Measurements from ENCODE around the gene PCSK4. TPM values are rescaled to one million over a fixed set of nuclear protein-coding genes. Genes with fewer than 3 reads are reported as not detected.

Gene PCSK4
- total and polyA plus RNA-seq, 9 of the 15 experiments (the other 6 are each of a cell fraction or from before 2014, with no cell fraction given) = 0.01 to 9.1 (median 2.1) TPM; not detected in 1

GRCh38 chr19:1507192-1507660 is 17.1 kb upstream of the PCSK4 start (continued):
- TF ChIP-seq, protein P1, sequence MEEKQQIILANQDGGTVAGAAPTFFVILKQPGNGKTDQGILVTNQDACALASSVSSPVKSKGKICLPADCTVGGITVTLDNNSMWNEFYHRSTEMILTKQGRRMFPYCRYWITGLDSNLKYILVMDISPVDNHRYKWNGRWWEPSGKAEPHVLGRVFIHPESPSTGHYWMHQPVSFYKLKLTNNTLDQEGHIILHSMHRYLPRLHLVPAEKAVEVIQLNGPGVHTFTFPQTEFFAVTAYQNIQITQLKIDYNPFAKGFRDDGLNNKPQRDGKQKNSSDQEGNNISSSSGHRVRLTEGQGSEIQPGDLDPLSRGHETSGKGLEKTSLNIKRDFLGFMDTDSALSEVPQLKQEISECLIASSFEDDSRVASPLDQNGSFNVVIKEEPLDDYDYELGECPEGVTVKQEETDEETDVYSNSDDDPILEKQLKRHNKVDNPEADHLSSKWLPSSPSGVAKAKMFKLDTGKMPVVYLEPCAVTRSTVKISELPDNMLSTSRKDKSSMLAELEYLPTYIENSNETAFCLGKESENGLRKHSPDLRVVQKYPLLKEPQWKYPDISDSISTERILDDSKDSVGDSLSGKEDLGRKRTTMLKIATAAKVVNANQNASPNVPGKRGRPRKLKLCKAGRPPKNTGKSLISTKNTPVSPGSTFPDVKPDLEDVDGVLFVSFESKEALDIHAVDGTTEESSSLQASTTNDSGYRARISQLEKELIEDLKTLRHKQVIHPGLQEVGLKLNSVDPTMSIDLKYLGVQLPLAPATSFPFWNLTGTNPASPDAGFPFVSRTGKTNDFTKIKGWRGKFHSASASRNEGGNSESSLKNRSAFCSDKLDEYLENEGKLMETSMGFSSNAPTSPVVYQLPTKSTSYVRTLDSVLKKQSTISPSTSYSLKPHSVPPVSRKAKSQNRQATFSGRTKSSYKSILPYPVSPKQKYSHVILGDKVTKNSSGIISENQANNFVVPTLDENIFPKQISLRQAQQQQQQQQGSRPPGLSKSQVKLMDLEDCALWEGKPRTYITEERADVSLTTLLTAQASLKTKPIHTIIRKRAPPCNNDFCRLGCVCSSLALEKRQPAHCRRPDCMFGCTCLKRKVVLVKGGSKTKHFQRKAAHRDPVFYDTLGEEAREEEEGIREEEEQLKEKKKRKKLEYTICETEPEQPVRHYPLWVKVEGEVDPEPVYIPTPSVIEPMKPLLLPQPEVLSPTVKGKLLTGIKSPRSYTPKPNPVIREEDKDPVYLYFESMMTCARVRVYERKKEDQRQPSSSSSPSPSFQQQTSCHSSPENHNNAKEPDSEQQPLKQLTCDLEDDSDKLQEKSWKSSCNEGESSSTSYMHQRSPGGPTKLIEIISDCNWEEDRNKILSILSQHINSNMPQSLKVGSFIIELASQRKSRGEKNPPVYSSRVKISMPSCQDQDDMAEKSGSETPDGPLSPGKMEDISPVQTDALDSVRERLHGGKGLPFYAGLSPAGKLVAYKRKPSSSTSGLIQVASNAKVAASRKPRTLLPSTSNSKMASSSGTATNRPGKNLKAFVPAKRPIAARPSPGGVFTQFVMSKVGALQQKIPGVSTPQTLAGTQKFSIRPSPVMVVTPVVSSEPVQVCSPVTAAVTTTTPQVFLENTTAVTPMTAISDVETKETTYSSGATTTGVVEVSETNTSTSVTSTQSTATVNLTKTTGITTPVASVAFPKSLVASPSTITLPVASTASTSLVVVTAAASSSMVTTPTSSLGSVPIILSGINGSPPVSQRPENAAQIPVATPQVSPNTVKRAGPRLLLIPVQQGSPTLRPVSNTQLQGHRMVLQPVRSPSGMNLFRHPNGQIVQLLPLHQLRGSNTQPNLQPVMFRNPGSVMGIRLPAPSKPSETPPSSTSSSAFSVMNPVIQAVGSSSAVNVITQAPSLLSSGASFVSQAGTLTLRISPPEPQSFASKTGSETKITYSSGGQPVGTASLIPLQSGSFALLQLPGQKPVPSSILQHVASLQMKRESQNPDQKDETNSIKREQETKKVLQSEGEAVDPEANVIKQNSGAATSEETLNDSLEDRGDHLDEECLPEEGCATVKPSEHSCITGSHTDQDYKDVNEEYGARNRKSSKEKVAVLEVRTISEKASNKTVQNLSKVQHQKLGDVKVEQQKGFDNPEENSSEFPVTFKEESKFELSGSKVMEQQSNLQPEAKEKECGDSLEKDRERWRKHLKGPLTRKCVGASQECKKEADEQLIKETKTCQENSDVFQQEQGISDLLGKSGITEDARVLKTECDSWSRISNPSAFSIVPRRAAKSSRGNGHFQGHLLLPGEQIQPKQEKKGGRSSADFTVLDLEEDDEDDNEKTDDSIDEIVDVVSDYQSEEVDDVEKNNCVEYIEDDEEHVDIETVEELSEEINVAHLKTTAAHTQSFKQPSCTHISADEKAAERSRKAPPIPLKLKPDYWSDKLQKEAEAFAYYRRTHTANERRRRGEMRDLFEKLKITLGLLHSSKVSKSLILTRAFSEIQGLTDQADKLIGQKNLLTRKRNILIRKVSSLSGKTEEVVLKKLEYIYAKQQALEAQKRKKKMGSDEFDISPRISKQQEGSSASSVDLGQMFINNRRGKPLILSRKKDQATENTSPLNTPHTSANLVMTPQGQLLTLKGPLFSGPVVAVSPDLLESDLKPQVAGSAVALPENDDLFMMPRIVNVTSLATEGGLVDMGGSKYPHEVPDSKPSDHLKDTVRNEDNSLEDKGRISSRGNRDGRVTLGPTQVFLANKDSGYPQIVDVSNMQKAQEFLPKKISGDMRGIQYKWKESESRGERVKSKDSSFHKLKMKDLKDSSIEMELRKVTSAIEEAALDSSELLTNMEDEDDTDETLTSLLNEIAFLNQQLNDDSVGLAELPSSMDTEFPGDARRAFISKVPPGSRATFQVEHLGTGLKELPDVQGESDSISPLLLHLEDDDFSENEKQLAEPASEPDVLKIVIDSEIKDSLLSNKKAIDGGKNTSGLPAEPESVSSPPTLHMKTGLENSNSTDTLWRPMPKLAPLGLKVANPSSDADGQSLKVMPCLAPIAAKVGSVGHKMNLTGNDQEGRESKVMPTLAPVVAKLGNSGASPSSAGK (IDR thresholded peaks at IDR 0.05) = no peak
- TF ChIP-seq ETV1 (tag; conservative IDR thresholded peaks at IDR 0.05; ENCODE audit: low read depth) (no peak), ZBTB7A (IDR thresholded peaks at IDR 0.05; ENCODE audit: borderline replicate concordance, control insufficient read depth, low read depth, low read length) (peak; percentile 16; the same call in 1 of the 2 replicates), TCF15 (CRISPR knock-in tag; IDR thresholded peaks at IDR 0.05) (no peak), BHLHE40 (IDR thresholded peaks at IDR 0.05; ENCODE audit: low read length) (no peak), RBFOX2 (IDR thresholded peaks at IDR 0.05; ENCODE audit: low read depth, low read length) (0 out of 2 replicates have a peak, but pooled peaks have one; percentile 10), YY1 (IDR thresholded peaks at IDR 0.05; ENCODE audit: borderline replicate concordance in 1 of 3, control insufficient read depth in 1 of 3, extremely low read depth in 1 of 3, insufficient read depth in 3 of 3, insufficient read length in 1 of 3, insufficient replicate concordance in 2 of 3, low read depth in 1 of 3, low read length in 2 of 3) (no peak)
- TF ChIP-seq, protein P2, sequence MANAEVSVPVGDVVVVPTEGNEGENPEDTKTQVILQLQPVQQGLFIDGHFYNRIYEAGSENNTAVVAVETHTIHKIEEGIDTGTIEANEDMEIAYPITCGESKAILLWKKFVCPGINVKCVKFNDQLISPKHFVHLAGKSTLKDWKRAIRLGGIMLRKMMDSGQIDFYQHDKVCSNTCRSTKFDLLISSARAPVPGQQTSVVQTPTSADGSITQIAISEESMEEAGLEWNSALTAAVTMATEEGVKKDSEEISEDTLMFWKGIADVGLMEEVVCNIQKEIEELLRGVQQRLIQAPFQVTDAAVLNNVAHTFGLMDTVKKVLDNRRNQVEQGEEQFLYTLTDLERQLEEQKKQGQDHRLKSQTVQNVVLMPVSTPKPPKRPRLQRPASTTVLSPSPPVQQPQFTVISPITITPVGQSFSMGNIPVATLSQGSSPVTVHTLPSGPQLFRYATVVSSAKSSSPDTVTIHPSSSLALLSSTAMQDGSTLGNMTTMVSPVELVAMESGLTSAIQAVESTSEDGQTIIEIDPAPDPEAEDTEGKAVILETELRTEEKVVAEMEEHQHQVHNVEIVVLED (CRISPR knock-in tag; IDR thresholded peaks at IDR 0.05) = no peak
